ENCODE data around the gene PTBP1. TPM values are rescaled to one million over a fixed set of nuclear protein-coding genes. Genes with fewer than 3 reads are reported as not detected.

Gene PTBP1
- total and polyA plus RNA-seq, 2 of the 13 experiments (the other 11 are each of a cell fraction or from before 2014, with no cell fraction given), result 195 to 288 TPM

GRCh38 chr19:795691-796581 lies 1.3 kb upstream of the PTBP1 start (continued):
- no peak for TF ChIP-seq SMC3 (IDR thresholded peaks at IDR 0.05; ENCODE audit: low read length)
- TF ChIP-seq REPIN1 (CRISPR knock-in tag; IDR thresholded peaks at IDR 0.05; ENCODE audit: borderline replicate concordance, low read depth), result no peak
- no peak for TF ChIP-seq ZFP41 (CRISPR knock-in tag; IDR thresholded peaks at IDR 0.05; ENCODE audit: borderline replicate concordance)
- TF ChIP-seq DDIT3 (CRISPR knock-in tag; IDR thresholded peaks at IDR 0.05), result no peak
- no peak for TF ChIP-seq BATF2 (CRISPR knock-in tag; IDR thresholded peaks at IDR 0.05)
- no peak for TF ChIP-seq ZNF18 (CRISPR knock-in tag; IDR thresholded peaks at IDR 0.05; ENCODE audit: insufficient replicate concordance)
- no peak for TF ChIP-seq DR1 (CRISPR knock-in tag; IDR thresholded peaks at IDR 0.05)
- TF ChIP-seq TEF (CRISPR knock-in tag; IDR thresholded peaks at IDR 0.05), result no peak
- TF ChIP-seq KLF12 (CRISPR knock-in tag; IDR thresholded peaks at IDR 0.05; ENCODE audit: borderline replicate concordance), result no peak
- TF ChIP-seq ZNF883 (CRISPR knock-in tag; IDR thresholded peaks at IDR 0.05; ENCODE audit: not compliant biosample characterization), result peak; percentile 14
- no peak for TF ChIP-seq ZNF569 (CRISPR knock-in tag; IDR thresholded peaks at IDR 0.05; ENCODE audit: borderline replicate concordance)
- no peak for TF ChIP-seq RCOR2 (CRISPR knock-in tag; IDR thresholded peaks at IDR 0.05)
- no peak for TF ChIP-seq ZNF792 (CRISPR knock-in tag; IDR thresholded peaks at IDR 0.05)
- TF ChIP-seq ONECUT2 (CRISPR knock-in tag; IDR thresholded peaks at IDR 0.05), result no peak
- no peak for TF ChIP-seq ZNF784 (CRISPR knock-in tag; IDR thresholded peaks at IDR 0.05; ENCODE audit: borderline replicate concordance)
- TF ChIP-seq DNMT1 (CRISPR knock-in tag; IDR thresholded peaks at IDR 0.05), result no peak
- no peak for TF ChIP-seq ZNF232 (CRISPR knock-in tag; IDR thresholded peaks at IDR 0.05; ENCODE audit: borderline replicate concordance)
- TF ChIP-seq TSC22D2 (CRISPR knock-in tag; IDR thresholded peaks at IDR 0.05; ENCODE audit: borderline replicate concordance), result no peak
- TF ChIP-seq ARID5B (CRISPR knock-in tag; IDR thresholded peaks at IDR 0.05), result no peak
- no peak for TF ChIP-seq MAZ (IDR thresholded peaks at IDR 0.05; ENCODE audit: borderline replicate concordance, low read depth, low read length)
- no peak for TF ChIP-seq MAZ (CRISPR knock-in tag; IDR thresholded peaks at IDR 0.05; ENCODE audit: low read depth)
